OCI-LY3 (cell line): ENCODE measurements around the gene PRXL2B.
"Not testable (repeated sequence)": the region's sequence is repeated elsewhere in the genome, so short reads cannot be mapped to it uniquely, and the experiment has no call there.

ENCODE experiments used
- H2AFZ ChIP-seq: fragments of 200-600, 300-600 bp; shearing (Covaris generic); 2 replicates; pipeline ENCODE4 v1.6.0; 2014; ENCODE audit warnings: antibody characterized with exemption, low read depth, low read length
- H3K27ac ChIP-seq: fragments of 200-600, 300-600 bp; sonication (generic); 2 replicates; pipeline ENCODE4 v1.5.1; 2014; ENCODE audit warnings: mild to moderate bottlenecking, low read length, moderate library complexity, mixed read lengths
- H3K27me3 ChIP-seq: fragments of 200-600, 300-600 bp; sonication (generic); 2 replicates; pipeline ENCODE4 v1.6.1; 2014; ENCODE audit warnings: low read depth, low read length, mixed read lengths
- H3K36me3 ChIP-seq: fragments of 200-600, 300-600 bp; sonication (generic); replicated peaks from 2 replicates; pipeline ENCODE3; 2014; ENCODE audit warnings: low read depth, low read length, mixed read lengths
- H3K4me1 ChIP-seq: fragments of 300-600, 200-600 bp; sonication (generic); 2 replicates; pipeline ENCODE4 v1.6.1; 2014; ENCODE audit warnings: low read length, mixed read lengths
- H3K4me2 ChIP-seq: fragments of 200-600, 300-600 bp; sonication (generic); 2 replicates; pipeline ENCODE4 v1.6.1; 2014; ENCODE audit warnings: low read length, mixed read lengths
- H3K4me3 ChIP-seq: fragments of 300-600, 200-600 bp; sonication (generic); 2 replicates; pipeline ENCODE4 v1.5.1; 2014; ENCODE audit warnings: antibody characterized with exemption, mild to moderate bottlenecking, low read length, moderate library complexity
- H3K79me2 ChIP-seq: fragments of 300-600, 200-600 bp; shearing (Covaris generic); 2 replicates; pipeline ENCODE4 v1.6.1; 2014; ENCODE audit warnings: mild to moderate bottlenecking, low read length, mixed read lengths
- H3K9ac ChIP-seq: fragments of 300-600, 200-600 bp; shearing (Covaris generic); 2 replicates; pipeline ENCODE4 v1.6.0; 2014; ENCODE audit warnings: mild to moderate bottlenecking, low read length, moderate library complexity
- H3K9me3 ChIP-seq: fragments of 200-600, 300-600 bp; shearing (Covaris generic); 2 replicates; pipeline ENCODE4 v1.6.1; 2014; ENCODE audit warnings: low read length, mixed read lengths; ENCODE audit not compliant: insufficient read depth
- H4K20me1 ChIP-seq: fragments of 200-600, 300-600 bp; sonication (generic); 2 replicates; pipeline ENCODE4 v1.6.1; 2016; ENCODE audit warnings: low read length, mixed read lengths; ENCODE audit not compliant: insufficient read depth
- CTCF ChIP-seq: fragments of 200-600, 300-600 bp; sonication (generic); IDR thresholded peaks from 2 replicates; pipeline ENCODE4 v1.5.1; 2014; ENCODE audit warnings: antibody characterized with exemption, low read length, low read depth
- EZH2phosphoT487 ChIP-seq: fragments of 200-600 bp; shearing (Covaris generic); IDR thresholded peaks from 2 replicates; pipeline ENCODE4 v1.6.1; 2018; ENCODE audit warnings: antibody characterized with exemption, mixed run types, low read depth

Gene PRXL2B

DNA sequence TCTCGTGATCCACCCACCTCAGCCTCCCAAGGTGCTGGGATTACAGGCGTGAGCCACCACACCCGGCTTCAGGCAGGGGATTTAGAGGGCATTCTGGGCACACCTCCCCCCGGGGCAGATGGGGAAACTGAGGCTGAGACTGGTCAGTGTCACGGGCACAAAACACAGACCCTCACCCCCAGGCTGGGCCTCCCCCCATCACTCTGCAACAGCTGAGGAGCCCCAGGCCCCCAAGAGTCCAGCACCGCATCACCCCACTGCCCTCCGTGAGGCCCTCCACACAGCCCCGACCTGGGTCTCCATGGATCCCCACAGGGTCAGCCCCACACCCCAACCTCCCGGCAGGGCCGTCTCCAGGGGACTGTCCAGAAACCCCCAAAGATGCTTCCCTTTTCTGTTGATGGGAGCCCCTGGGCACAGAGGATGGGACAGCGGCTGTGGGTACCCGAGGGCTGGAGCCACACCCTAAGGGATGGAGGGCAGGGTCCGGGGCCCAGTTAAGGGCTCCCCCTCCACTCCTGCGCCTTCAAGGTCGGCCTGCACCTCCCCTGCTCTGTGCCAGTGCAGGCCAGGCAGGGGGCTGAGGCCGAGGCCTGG, 19.4 kb upstream of the PRXL2B start:
- H3K36me3 ChIP-seq, result no peaks in the 10 kb centered on the region
- TF ChIP-seq EZH2phosphoT487 (no peak), CTCF (no peak)
- H3K27me3 ChIP-seq, result no peaks in the 10 kb centered on the region
- no peak overlapping the region for H3K4me3 ChIP-seq
- 0 out of 2 replicates have a peak, but pooled peaks cover 3% of the 10 kb centered on the region for H3K4me1 ChIP-seq
- H2AFZ ChIP-seq, result no peak overlapping the region
- no peak overlapping the region for H3K4me2 ChIP-seq
- no peak overlapping the region for H3K9ac ChIP-seq
- no peaks in the 10 kb centered on the region for H3K79me2 ChIP-seq
- no peak overlapping the region for H3K27ac ChIP-seq
- H3K9me3 ChIP-seq, result no peaks in the 10 kb centered on the region
- no peaks in the 10 kb centered on the region for H4K20me1 ChIP-seq

DNA sequence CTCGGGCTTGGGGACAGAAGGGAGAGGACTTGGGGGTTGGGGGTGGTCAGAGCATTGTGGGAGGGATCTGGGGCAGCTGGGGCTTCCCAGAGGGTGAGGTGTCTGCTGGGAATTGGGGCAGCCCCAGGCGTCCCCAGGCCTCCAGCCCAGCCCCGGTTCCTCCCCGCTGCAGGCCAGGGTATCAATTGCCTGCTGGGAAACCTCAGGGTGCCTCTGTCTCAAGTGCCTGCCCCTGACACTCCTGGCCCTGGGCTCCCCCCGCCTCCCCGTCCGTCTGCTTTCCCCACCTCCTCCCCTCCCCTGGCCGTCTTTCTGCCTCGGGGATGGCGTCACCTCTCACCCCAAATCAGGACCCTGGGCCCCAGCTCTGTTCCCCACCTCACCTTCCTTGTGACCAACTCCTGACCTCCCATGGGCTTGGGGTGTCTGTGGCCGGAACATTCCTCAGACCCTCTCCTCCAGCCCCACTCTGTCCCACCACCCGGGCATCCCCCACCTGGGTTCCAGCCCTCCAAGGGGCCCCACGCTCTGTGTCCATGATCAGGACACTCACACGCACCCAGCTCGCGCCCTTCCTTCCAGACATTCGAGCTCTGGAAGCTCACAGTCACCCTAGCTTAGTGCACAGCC, 18.3 kb upstream of the PRXL2B start:
- H3K27ac ChIP-seq, H4K20me1 ChIP-seq, H2AFZ ChIP-seq, H3K36me3 ChIP-seq, H3K4me1 ChIP-seq, H3K79me2 ChIP-seq, H3K4me2 ChIP-seq, H3K27me3 ChIP-seq, H3K4me3 ChIP-seq, H3K9ac ChIP-seq, H3K9me3 ChIP-seq: not testable (repeated sequence)

- no peak overlapping the region for H3K4me3 ChIP-seq
- no peak overlapping the region for H2AFZ ChIP-seq
- peaks cover 12% of the 10 kb centered on the region for H3K36me3 ChIP-seq
- H3K27me3 ChIP-seq, result no peaks in the 10 kb centered on the region
- no peaks in the 10 kb centered on the region for H4K20me1 ChIP-seq
- H3K9me3 ChIP-seq, result peaks cover 10% of the 10 kb centered on the region; the same call in 1 of the 2 replicates
- H3K4me1 ChIP-seq, result peaks cover 16% of the 10 kb centered on the region
- no peaks in the 10 kb centered on the region for H3K79me2 ChIP-seq
- no peak overlapping the region for H3K27ac ChIP-seq
- H3K9ac ChIP-seq, result no peak overlapping the region
- no peak overlapping the region for H3K4me2 ChIP-seq
- TF ChIP-seq EZH2phosphoT487 (no peak), CTCF (no peak)
Observed at GRCh38 chr1:2569060-2569459, 17.5 kb upstream of the PRXL2B start.

DNA sequence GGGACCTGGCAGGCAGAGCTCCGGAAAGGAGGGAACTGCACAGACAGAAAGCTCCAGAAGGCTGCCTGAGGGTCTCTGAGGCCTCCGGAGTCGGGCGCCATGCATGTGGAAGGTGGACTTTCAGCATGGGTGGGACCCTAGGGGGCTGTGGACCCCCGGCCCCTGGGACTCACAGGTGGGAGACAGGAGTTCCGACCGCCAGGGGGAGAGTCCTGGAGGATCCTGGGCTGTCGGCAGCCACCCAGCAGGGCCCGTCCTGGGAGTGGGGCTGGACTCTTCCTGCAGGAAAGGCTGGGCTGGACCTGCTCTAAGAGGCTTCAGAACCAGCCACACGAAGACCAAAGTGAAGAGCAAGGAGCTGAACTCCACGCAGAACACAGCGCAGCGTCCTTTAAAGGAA, 16.9 kb upstream of the PRXL2B start:
- not testable (repeated sequence) for H4K20me1 ChIP-seq, H3K4me3 ChIP-seq, H3K27me3 ChIP-seq, H3K4me2 ChIP-seq, H3K9ac ChIP-seq, H3K79me2 ChIP-seq, H3K27ac ChIP-seq, H2AFZ ChIP-seq
- Histone ChIP-seq H3K9me3 (peaks cover 15% of the 10 kb centered on the region; the same call in 1 of the 2 replicates), H3K4me1 (peaks cover 18% of the 10 kb centered on the region), H3K36me3 (peaks cover 12% of the 10 kb centered on the region)

- no peak overlapping the region for H3K4me2 ChIP-seq
- H3K79me2 ChIP-seq, result no peaks in the 10 kb centered on the region
- no peaks in the 10 kb centered on the region for H4K20me1 ChIP-seq
- peaks cover 18% of the 10 kb centered on the region for H3K4me1 ChIP-seq
- no peak overlapping the region for H2AFZ ChIP-seq
- H3K27ac ChIP-seq, result no peak overlapping the region
- no peaks in the 10 kb centered on the region for H3K27me3 ChIP-seq
- no peak for TF ChIP-seq CTCF
- no peak for TF ChIP-seq EZH2phosphoT487
- no peak overlapping the region for H3K4me3 ChIP-seq
- peaks cover 15% of the 10 kb centered on the region; the same call in 1 of the 2 replicates for H3K9me3 ChIP-seq
- no peak overlapping the region for H3K9ac ChIP-seq
- H3K36me3 ChIP-seq, result peaks cover 12% of the 10 kb centered on the region
Observed at GRCh38 chr1:2570332-2570731, 16.2 kb upstream of the PRXL2B start.
